Measurements from ENCODE around the gene PILRA.

DNA sequence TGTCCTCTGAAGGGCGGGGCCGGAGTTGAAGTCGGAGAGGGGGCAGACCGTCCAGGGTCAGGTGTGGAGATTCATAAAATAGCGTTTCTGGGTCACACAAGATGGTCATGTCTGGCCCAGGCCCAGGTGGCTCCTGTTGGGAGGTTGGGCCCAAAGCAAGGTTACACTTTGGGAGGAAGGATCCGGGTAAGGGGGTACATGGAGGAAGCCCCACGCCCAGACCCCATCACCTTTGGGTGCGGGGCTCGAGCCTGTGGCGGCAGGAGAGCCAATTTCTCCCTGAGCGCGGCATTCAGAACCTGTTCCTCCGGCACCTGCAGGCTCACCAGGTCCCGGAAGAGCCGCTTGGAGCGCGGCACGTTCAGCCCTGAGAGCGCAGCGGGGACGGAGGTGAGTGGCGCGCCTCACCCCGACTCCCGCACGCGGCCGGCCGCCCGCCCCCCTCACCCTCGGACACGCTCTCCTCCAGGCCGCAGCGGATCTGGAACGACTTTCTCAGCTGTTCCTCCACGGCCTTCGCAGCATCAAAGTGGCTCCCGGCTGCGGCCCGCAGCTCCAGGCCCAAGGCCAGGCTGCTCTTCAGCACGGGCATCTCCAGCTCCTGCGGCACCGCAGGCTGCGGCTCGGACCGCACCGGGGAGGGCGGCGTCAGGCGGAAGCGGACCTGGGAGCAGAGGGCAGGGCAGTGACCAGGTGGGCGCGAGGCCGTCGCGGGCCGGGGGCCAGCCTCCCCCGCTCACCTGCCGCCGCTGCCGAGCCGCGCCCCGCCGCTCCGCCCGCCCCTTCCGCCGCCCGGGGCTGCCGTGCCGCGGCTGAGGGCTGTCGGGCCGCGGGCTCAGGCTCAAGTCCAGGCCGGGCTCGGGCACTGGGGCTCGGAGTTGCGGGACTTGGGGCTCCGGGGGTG lies 62.4 kb downstream of the PILRA start:
- TF ChIP-seq, protein P1, sequence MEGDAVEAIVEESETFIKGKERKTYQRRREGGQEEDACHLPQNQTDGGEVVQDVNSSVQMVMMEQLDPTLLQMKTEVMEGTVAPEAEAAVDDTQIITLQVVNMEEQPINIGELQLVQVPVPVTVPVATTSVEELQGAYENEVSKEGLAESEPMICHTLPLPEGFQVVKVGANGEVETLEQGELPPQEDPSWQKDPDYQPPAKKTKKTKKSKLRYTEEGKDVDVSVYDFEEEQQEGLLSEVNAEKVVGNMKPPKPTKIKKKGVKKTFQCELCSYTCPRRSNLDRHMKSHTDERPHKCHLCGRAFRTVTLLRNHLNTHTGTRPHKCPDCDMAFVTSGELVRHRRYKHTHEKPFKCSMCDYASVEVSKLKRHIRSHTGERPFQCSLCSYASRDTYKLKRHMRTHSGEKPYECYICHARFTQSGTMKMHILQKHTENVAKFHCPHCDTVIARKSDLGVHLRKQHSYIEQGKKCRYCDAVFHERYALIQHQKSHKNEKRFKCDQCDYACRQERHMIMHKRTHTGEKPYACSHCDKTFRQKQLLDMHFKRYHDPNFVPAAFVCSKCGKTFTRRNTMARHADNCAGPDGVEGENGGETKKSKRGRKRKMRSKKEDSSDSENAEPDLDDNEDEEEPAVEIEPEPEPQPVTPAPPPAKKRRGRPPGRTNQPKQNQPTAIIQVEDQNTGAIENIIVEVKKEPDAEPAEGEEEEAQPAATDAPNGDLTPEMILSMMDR (IDR thresholded peaks at IDR 0.05): peak in 1 of 5 experiments; percentile 7
- TF ChIP-seq POLR2A (IDR thresholded peaks at IDR 0.05) (no peak), EP300 (IDR thresholded peaks at IDR 0.05) (no peak)

All from tibial nerve (tissue), 4 donors.